ENCODE data around the gene ADAT2.

- TF ChIP-seq CTCF (IDR thresholded peaks at IDR 0.05) (no peak), POLR2A (IDR thresholded peaks at IDR 0.05) (no peak)
These were observed 64.9 kb downstream of the ADAT2 start for GRCh38 chr6:143385636-143386035.
